ENCODE data around the gene OSBPL9.

DNA sequence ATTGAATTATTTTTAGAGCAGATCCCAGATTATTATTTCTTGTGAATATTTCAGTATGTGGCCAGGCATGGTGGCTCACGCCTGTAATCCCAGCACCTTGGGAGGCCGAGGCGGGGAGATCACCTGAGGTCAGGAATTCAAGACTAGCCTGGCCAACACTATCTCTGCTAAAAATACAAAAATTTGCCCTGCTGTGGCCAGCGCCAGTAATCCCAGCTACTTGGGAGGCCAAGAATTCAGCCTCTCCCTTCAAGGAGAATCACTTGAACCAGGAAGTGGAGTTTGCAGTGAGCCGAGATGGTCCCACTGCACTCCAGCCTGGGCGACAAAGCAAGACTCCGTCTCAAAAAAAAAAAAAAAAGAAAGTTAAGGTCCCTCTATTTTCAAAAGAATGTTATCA is 4.3 kb downstream of the OSBPL9 start:
- no peak for TF ChIP-seq CTCF (conservative IDR thresholded peaks at IDR 0.05; ENCODE audit: low read length)
- no peak for TF ChIP-seq EZH2phosphoT487 (IDR thresholded peaks at IDR 0.05; ENCODE audit: borderline replicate concordance, low read depth, low read length)

Measured in OCI-LY7 (cell line).